Liver (tissue), 9 donors: ENCODE data around the gene RPE65. TPM values are rescaled to one million over a fixed set of nuclear protein-coding genes. Genes with fewer than 3 reads are reported as not detected.
A peak's percentile ranks its signal among the peaks of the same experiment; 100 is the strongest.

Experiments
- DNase-seq: peaks from one replicate; pipeline ENCODE4 v3.0.0-alpha.2; 2017; ENCODE audit warnings: low spot score
- H3K27ac ChIP-seq, 2 donors: one replicate each; pipeline ENCODE4 v1.7.0; 2013; ENCODE audit warnings: inconsistent platforms in 2 of 2, low read length in 2 of 2, control low read depth in 1 of 2, low read depth in 1 of 2, mild to moderate bottlenecking in 1 of 2
- H3K27me3 ChIP-seq, 4 donors: one replicate each; pipeline versions ENCODE4 v1.6.1 to v1.7.0; 2013; ENCODE audit warnings: low read length in 3 of 4, inconsistent platforms in 1 of 4, mild to moderate bottlenecking in 1 of 4, moderate library complexity in 1 of 4; ENCODE audit not compliant: control insufficient read depth in 4 of 4, insufficient read depth in 4 of 4
- H3K36me3 ChIP-seq, 4 donors: one replicate each; pipeline versions ENCODE4 v1.6.1 to v1.7.0; 2013; ENCODE audit warnings: low read length in 3 of 4, mild to moderate bottlenecking in 3 of 4, low read depth in 1 of 4, moderate library complexity in 1 of 4; ENCODE audit not compliant: control insufficient read depth in 4 of 4, insufficient read depth in 3 of 4
- H3K4me1 ChIP-seq, 4 donors: one replicate each; pipeline versions ENCODE4 v1.6.1 to v1.7.0; 2013; ENCODE audit warnings: low read length in 3 of 4, mild to moderate bottlenecking in 3 of 4, moderate library complexity in 1 of 4; ENCODE audit not compliant: control insufficient read depth in 4 of 4, insufficient read depth in 4 of 4
- H3K4me3 ChIP-seq, 3 donors: one replicate each; pipeline versions ENCODE4 v1.6.1 to v1.7.0; 2013; ENCODE audit warnings: low read length in 3 of 3, control low read depth in 1 of 3, low read depth in 1 of 3, mild to moderate bottlenecking in 1 of 3
- H3K9ac ChIP-seq, 2 donors: one replicate each; pipeline ENCODE4 v1.7.0; 2013; ENCODE audit warnings: low read length in 2 of 2, mild to moderate bottlenecking in 2 of 2, moderate library complexity in 2 of 2, control low read depth in 1 of 2, low read depth in 1 of 2
- H3K9me3 ChIP-seq, 4 donors: one replicate each; pipeline versions ENCODE4 v1.6.1 to v1.7.0; 2013; ENCODE audit warnings: low read length in 3 of 4; ENCODE audit not compliant: control insufficient read depth in 4 of 4
- FOXA1 ChIP-seq: IDR thresholded peaks from 2 replicates; pipeline ENCODE4 v1.6.1; 2016; ENCODE audit warnings: antibody characterized with exemption
- HNF4G ChIP-seq: IDR thresholded peaks from 2 replicates; pipeline ENCODE4 v1.6.1; 2016; ENCODE audit warnings: antibody characterized with exemption
- JUND ChIP-seq, 2 donors: IDR thresholded peaks; 2 replicates each; pipeline ENCODE4 v1.6.1; 2016; ENCODE audit warnings: antibody characterized with exemption in 2 of 2
- RXRA ChIP-seq, 2 donors: IDR thresholded peaks; 2 replicates each; pipeline ENCODE4 v1.6.1; 2017 to 2018; ENCODE audit warnings: antibody characterized with exemption in 2 of 2, mild to moderate bottlenecking in 1 of 2
- SP1 ChIP-seq: IDR thresholded peaks from 2 replicates; pipeline ENCODE4 v1.6.1; 2018; ENCODE audit warnings: antibody characterized with exemption, mild to moderate bottlenecking
- YY1 ChIP-seq: IDR thresholded peaks from 2 replicates; pipeline ENCODE4 v1.6.1; 2016; ENCODE audit warnings: antibody characterized with exemption, mild to moderate bottlenecking
- WGBS: extraction: QIAGEN DNeasy Blood & Tissue Kit; methylation state at CpG from one replicate; pipeline ENCODE4 v1.1.7; 2013; 5-methylcytosine and 5-hydroxymethylcytosine counted together
- polyA plus RNA-seq, 2 donors: library from polyadenylated mRNA; stranded (reverse) in 1 of 2; unstranded in 1 of 2; fragments of 200-250 nt in 1 of 2; fragments of >200 nt in 1 of 2; fragmentation: Nextera tagmentation in 1 of 2; extraction: Ambion mirVana in 1 of 2; gene quantifications; one replicate each; pipeline versions ENCODE4 v1.2.1 to v1.2.3, GENCODE V29; 2013 to 2015
- total RNA-seq, 2 donors: library from RNA; depleted of rRNA; stranded (reverse); fragments of >200 nt; gene quantifications; one replicate each; pipeline ENCODE4 v1.2.3, GENCODE V29; 2014
- TF ChIP-seq, protein P1 (sequence below): IDR thresholded peaks from 2 replicates; pipeline ENCODE4 v1.6.1; 2016; ENCODE audit warnings: antibody characterized with exemption
- TF ChIP-seq, protein P2 (sequence below): IDR thresholded peaks from 2 replicates; pipeline ENCODE4 v1.6.1; 2016; ENCODE audit warnings: antibody characterized with exemption, mild to moderate bottlenecking
- TF ChIP-seq, protein P3 (sequence below): IDR thresholded peaks from 2 replicates; pipeline ENCODE4 v1.6.1; 2016; ENCODE audit warnings: antibody characterized with exemption
- TF ChIP-seq, protein P4 (sequence below): fragments of 150-350 bp; IDR thresholded peaks from 2 replicates; pipeline ENCODE4 v1.5.1; 2017; ENCODE audit warnings: improper control_type of control experiment, low read depth, low read length; ENCODE audit not compliant: missing input control
- donor health status: healthy.
- donor health status: healthy.
- donor health status: healthy.
- donor health status: healthy.
- donor health status: healthy.

RPE65 gene
- total RNA-seq, result not detected
- not detected for polyA plus RNA-seq

DNA sequence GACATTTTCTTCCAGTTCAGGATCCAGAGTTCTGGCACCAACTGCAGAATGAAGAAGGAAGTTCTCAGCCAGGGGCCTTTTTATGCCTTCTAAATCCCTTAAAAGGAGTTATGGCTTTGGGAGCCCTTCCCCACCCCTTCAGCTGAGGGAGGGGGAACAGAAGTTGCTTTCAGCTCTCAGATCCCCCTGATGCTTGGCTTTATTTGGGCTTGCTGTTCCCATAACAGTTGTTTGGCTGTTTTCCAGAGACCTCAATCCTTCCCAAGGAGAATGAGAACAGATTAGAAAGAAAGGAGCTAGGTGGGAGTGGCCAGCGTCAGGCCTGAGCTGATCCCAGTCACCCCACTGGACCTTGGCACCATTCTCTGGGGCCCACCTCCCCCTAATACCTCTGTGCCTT lies at the start of gene RPE65:
Gene RPE65 (minus strand): TSS at position 54 of the 400 bp plus-strand sequence. CDS start 49 bp downstream, at position 5.
- H3K27ac ChIP-seq, result no peak within 1 kb of the TSS
- TF ChIP-seq, protein P1, sequence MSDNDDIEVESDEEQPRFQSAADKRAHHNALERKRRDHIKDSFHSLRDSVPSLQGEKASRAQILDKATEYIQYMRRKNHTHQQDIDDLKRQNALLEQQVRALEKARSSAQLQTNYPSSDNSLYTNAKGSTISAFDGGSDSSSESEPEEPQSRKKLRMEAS, result no peak
- no peak for TF ChIP-seq JUND (IDR thresholded peaks at IDR 0.05)
- H3K27me3 ChIP-seq, result peaks cover 0 to 3% (median under 1%) of the 10 kb centered on the region in 4 donors
- H3K9me3 ChIP-seq, result no peaks in the 10 kb centered on the region
- no peak within 1 kb of the TSS for H3K9ac ChIP-seq
- DNase-seq, result no peak
- WGBS, result 69% methylated on average over 1 of the region's 1 CpG
- H3K4me1 ChIP-seq, result no peaks in the 10 kb centered on the region
- H3K4me3 ChIP-seq, result no peak within 1 kb of the TSS
- H3K36me3 ChIP-seq, result no peaks in the 10 kb centered on the region

DNA sequence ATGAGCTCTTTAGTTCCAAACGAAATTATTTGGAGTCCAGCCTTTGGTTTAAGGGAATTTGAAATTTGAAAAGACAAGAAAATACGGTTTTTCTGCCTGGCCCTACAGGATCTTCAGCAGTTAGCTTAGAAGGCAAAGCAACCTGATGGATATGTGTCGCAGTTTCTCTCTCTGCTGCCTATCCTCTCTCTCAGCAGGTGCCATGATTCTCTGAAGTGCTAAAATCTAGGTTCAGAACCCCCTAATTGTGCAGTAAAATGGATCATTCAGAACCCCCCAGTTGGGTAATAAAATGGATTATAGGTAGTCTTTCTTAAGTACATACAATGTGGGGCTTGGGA lies 47.6 kb upstream of the RPE65 start:
- Histone ChIP-seq H3K9ac (peak overlapping the region; percentile 65 to 71), H3K9me3 (no peaks in the 10 kb centered on the region), H3K27me3 (no peaks in the 10 kb centered on the region), H3K36me3 (no peaks in the 10 kb centered on the region), H3K27ac (no peak overlapping the region), H3K4me1 (peaks cover 6 to 18% (median 9%) of the 10 kb centered on the region in 4 donors), H3K4me3 (peak overlapping the region in 2 of 3 donors; percentile 52 to 62)
- no peak for DNase-seq
- 11% methylated on average over 3 of the region's 3 CpGs for WGBS
- no peak for TF ChIP-seq JUND (IDR thresholded peaks at IDR 0.05)
- TF ChIP-seq, protein P2, sequence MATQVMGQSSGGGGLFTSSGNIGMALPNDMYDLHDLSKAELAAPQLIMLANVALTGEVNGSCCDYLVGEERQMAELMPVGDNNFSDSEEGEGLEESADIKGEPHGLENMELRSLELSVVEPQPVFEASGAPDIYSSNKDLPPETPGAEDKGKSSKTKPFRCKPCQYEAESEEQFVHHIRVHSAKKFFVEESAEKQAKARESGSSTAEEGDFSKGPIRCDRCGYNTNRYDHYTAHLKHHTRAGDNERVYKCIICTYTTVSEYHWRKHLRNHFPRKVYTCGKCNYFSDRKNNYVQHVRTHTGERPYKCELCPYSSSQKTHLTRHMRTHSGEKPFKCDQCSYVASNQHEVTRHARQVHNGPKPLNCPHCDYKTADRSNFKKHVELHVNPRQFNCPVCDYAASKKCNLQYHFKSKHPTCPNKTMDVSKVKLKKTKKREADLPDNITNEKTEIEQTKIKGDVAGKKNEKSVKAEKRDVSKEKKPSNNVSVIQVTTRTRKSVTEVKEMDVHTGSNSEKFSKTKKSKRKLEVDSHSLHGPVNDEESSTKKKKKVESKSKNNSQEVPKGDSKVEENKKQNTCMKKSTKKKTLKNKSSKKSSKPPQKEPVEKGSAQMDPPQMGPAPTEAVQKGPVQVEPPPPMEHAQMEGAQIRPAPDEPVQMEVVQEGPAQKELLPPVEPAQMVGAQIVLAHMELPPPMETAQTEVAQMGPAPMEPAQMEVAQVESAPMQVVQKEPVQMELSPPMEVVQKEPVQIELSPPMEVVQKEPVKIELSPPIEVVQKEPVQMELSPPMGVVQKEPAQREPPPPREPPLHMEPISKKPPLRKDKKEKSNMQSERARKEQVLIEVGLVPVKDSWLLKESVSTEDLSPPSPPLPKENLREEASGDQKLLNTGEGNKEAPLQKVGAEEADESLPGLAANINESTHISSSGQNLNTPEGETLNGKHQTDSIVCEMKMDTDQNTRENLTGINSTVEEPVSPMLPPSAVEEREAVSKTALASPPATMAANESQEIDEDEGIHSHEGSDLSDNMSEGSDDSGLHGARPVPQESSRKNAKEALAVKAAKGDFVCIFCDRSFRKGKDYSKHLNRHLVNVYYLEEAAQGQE, result no peak
- no peak for TF ChIP-seq RXRA (IDR thresholded peaks at IDR 0.05)
- TF ChIP-seq, protein P3, sequence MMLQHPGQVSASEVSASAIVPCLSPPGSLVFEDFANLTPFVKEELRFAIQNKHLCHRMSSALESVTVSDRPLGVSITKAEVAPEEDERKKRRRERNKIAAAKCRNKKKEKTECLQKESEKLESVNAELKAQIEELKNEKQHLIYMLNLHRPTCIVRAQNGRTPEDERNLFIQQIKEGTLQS, result no peak
- TF ChIP-seq, protein P4, sequence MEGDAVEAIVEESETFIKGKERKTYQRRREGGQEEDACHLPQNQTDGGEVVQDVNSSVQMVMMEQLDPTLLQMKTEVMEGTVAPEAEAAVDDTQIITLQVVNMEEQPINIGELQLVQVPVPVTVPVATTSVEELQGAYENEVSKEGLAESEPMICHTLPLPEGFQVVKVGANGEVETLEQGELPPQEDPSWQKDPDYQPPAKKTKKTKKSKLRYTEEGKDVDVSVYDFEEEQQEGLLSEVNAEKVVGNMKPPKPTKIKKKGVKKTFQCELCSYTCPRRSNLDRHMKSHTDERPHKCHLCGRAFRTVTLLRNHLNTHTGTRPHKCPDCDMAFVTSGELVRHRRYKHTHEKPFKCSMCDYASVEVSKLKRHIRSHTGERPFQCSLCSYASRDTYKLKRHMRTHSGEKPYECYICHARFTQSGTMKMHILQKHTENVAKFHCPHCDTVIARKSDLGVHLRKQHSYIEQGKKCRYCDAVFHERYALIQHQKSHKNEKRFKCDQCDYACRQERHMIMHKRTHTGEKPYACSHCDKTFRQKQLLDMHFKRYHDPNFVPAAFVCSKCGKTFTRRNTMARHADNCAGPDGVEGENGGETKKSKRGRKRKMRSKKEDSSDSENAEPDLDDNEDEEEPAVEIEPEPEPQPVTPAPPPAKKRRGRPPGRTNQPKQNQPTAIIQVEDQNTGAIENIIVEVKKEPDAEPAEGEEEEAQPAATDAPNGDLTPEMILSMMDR, result no peak
- TF ChIP-seq HNF4G, result no peak
- TF ChIP-seq, protein P1, result no peak
- no peak for TF ChIP-seq FOXA1

DNA sequence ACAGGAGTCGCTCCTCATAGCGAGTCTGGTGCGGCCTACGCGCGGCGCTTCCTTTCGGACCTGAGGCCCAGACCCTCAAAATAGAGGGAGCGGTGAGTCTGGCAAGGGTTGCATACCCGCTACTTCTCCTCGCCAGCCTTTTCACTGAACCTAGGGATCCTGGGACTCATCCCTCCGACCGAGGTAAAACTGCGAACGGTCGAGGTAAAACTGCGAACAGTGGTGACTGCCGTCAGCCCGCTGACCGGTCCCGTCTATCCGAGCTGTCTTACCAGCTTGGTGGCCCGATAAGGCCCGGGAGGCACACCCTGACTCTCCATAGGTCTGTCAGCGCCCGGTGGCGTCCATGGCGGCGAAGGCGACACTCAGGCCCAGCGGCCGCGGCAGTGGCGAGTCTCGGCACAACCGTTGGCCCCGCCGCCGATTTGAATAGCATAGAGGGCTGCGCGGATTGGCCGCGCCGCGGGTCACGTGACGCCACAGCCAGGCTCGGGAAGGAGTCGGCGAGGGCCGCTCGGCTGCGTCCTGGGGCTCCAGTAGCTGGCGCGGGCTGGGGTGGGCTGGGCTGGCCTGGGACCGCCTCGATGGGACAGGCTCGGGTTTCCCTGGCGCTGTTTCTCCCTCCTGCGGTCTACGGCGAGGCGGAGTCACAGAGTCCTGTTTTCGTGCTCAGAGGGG lies 47.1 kb upstream of the RPE65 start, which contains the start of gene DEPDC1:
Gene DEPDC1 (minus strand): TSS at position 403 of the 678 bp plus-strand sequence. CDS start 83 bp downstream, at position 320.
- peak; percentile 96 for DNase-seq
- Histone ChIP-seq H3K4me1 (peaks cover 6 to 18% (median 9%) of the 10 kb centered on the region in 4 donors), H3K27ac (no peak within 1 kb of the TSS), H3K27me3 (no peaks in the 10 kb centered on the region), H3K4me3 (peak within 1 kb of the TSS; percentile 52 to 81 (median 71)), H3K9ac (peak within 1 kb of the TSS; percentile 65 to 71), H3K9me3 (no peaks in the 10 kb centered on the region), H3K36me3 (no peaks in the 10 kb centered on the region)
- peak; percentile 60 for TF ChIP-seq YY1
- TF ChIP-seq, protein P2, result peak; percentile 28
- TF ChIP-seq SP1, result no peak
- under 1% methylated on average over 64 of the region's 64 CpGs for WGBS
